SK-N-SH treated with all-trans-retinoic acid at 6 μM for 48 hours (cell line): ENCODE data around the gene TMEM18.

Experiments
- ATAC-seq: fragments of 200-7000 bp; cut with Tn5 transposase; 3 replicates; pipeline ENCODE4 v1.9.1; 2020; ENCODE audit warnings: mild to moderate bottlenecking, moderate library complexity
- BACH2 ChIP-seq: fragments of 250-450 bp; sonication (Bioruptor Pico); IDR thresholded peaks from 2 replicates; pipeline ENCODE4 v1.9.0; 2021; ENCODE audit warnings: mild to moderate bottlenecking, borderline replicate concordance
- CREB5 ChIP-seq: fragments of 250-450 bp; sonication (Bioruptor Pico); IDR thresholded peaks from 2 replicates; pipeline ENCODE4 v1.5.1; 2020; ENCODE audit warnings: low read depth, mild to moderate bottlenecking, moderate library complexity
- CSDC2 ChIP-seq: fragments of 250-450 bp; sonication (Bioruptor Pico); IDR thresholded peaks from 2 replicates; pipeline ENCODE4 v1.5.0; 2020; ENCODE audit warnings: mild to moderate bottlenecking, moderate library complexity
- CSRNP3 ChIP-seq: fragments of 250-450 bp; sonication (Bioruptor Pico); IDR thresholded peaks from 2 replicates; pipeline ENCODE4 v1.5.1; 2021; ENCODE audit warnings: mild to moderate bottlenecking, moderate library complexity
- ESRRG ChIP-seq: fragments of 250-450 bp; sonication (Bioruptor Pico); IDR thresholded peaks from 2 replicates; pipeline ENCODE4 v1.6.1; 2021; ENCODE audit warnings: mild to moderate bottlenecking
- GLIS3 ChIP-seq: fragments of 250-450 bp; sonication (Bioruptor Pico); IDR thresholded peaks from 2 replicates; pipeline ENCODE4 v1.5.0; 2020; ENCODE audit warnings: mild to moderate bottlenecking, moderate library complexity
- OSR1 ChIP-seq: fragments of 250-450 bp; sonication (Bioruptor Pico); IDR thresholded peaks from 2 replicates; pipeline ENCODE4 v1.8.0; 2022; ENCODE audit warnings: moderate library complexity, mild to moderate bottlenecking, inconsistent platforms
- SNAI2 ChIP-seq: fragments of 250-450 bp; sonication (Bioruptor Pico); IDR thresholded peaks from 2 replicates; pipeline ENCODE4 v1.5.0; 2020; ENCODE audit warnings: mild to moderate bottlenecking, moderate library complexity
- TCF4 ChIP-seq: fragments of 250-450 bp; sonication (Bioruptor Pico); IDR thresholded peaks from 2 replicates; pipeline ENCODE4 v1.8.0; 2021; ENCODE audit warnings: mild to moderate bottlenecking, moderate library complexity, borderline replicate concordance
- TOX ChIP-seq: fragments of 250-450 bp; sonication (Bioruptor Pico); IDR thresholded peaks from 2 replicates; pipeline ENCODE4 v1.8.0; 2021; ENCODE audit warnings: mild to moderate bottlenecking, moderate library complexity, borderline replicate concordance
- ZFP3 ChIP-seq: fragments of 250-450 bp; sonication (Bioruptor Pico); IDR thresholded peaks from 2 replicates; pipeline ENCODE4 v1.5.0; 2020; ENCODE audit warnings: mild to moderate bottlenecking, moderate library complexity
- ZFP30 ChIP-seq: fragments of 450-650 bp; formaldehyde crosslinking; IDR thresholded peaks from 2 replicates; pipeline ENCODE4 v1.5.0; 2022; ENCODE audit warnings: mild to moderate bottlenecking, moderate library complexity
- ZNF70 ChIP-seq: fragments of 450-650 bp; formaldehyde crosslinking; IDR thresholded peaks from 2 replicates; pipeline ENCODE4 v1.5.0; 2020; ENCODE audit warnings: mild to moderate bottlenecking, moderate library complexity
- TF ChIP-seq, protein P1 (sequence below): fragments of 250-450 bp; sonication (Bioruptor Pico); IDR thresholded peaks from 2 replicates; pipeline ENCODE4 v1.8.0; 2021; ENCODE audit warnings: low read depth, mild to moderate bottlenecking, moderate library complexity, borderline replicate concordance
- TF ChIP-seq, protein P2 (sequence below): fragments of 250-450 bp; sonication (Bioruptor Pico); IDR thresholded peaks from 2 replicates; pipeline ENCODE4 v1.5.0; 2020; ENCODE audit warnings: mild to moderate bottlenecking, moderate library complexity

TMEM18 gene

DNA sequence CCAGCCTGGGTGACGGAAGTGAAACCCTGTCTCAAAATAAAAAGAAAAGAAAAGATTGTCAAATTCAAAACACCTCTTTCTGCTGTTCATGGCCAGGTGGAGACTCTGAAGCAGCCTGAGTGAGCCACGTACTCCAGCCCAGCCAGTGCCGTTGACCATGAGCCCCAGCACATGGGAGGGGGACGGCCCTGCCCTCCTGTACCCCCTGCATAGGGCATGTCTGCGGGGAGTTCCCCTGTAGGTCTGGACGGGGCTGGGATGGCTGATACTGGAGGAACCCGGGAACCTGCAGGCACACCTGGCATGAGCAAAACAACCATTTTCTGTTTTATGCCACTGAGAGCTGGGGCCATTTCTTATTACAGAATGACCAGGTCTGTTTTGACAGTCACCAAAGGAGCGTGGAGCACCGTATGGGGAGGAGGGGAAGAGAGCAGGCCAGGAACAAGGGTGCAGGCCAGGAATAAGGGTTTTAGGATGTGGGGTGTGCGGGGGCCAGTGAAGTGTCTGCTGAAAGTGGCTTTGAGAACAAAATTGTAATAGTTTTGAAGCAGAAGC, 30.1 kb downstream of the TMEM18 start:
- ATAC-seq, result no peak
- no peak for TF ChIP-seq TOX (CRISPR knock-in tag)
- TF ChIP-seq CSDC2 (CRISPR knock-in tag), result no peak
- TF ChIP-seq, protein P1, sequence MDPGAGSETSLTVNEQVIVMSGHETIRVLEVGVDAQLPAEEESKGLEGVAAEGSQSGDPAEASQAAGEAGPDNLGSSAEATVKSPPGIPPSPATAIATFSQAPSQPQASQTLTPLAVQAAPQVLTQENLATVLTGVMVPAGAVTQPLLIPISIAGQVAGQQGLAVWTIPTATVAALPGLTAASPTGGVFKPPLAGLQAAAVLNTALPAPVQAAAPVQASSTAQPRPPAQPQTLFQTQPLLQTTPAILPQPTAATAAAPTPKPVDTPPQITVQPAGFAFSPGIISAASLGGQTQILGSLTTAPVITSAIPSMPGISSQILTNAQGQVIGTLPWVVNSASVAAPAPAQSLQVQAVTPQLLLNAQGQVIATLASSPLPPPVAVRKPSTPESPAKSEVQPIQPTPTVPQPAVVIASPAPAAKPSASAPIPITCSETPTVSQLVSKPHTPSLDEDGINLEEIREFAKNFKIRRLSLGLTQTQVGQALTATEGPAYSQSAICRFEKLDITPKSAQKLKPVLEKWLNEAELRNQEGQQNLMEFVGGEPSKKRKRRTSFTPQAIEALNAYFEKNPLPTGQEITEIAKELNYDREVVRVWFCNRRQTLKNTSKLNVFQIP (CRISPR knock-in tag), result no peak
- no peak for TF ChIP-seq ESRRG (CRISPR knock-in tag)
- TF ChIP-seq ZFP3 (CRISPR knock-in tag), result no peak
- no peak for TF ChIP-seq CREB5 (CRISPR knock-in tag)

- no peak for ATAC-seq
- no peak for TF ChIP-seq TCF4 (CRISPR knock-in tag)
- no peak for TF ChIP-seq ZNF70
- TF ChIP-seq, all 23 proteins: peak for 0
Observed at GRCh38 chr2:644871-645270, 32.3 kb downstream of the TMEM18 start.

GRCh38 chr2:643761-644160, 33.4 kb downstream of the TMEM18 start:
- TF ChIP-seq CSRNP3 (CRISPR knock-in tag) (no peak), SNAI2 (no peak), ZFP3 (CRISPR knock-in tag) (no peak), TOX (CRISPR knock-in tag) (no peak), BACH2 (CRISPR knock-in tag) (no peak), CSDC2 (CRISPR knock-in tag) (no peak), ZFP30 (CRISPR knock-in tag) (no peak), GLIS3 (CRISPR knock-in tag) (no peak)
- TF ChIP-seq, protein P2, sequence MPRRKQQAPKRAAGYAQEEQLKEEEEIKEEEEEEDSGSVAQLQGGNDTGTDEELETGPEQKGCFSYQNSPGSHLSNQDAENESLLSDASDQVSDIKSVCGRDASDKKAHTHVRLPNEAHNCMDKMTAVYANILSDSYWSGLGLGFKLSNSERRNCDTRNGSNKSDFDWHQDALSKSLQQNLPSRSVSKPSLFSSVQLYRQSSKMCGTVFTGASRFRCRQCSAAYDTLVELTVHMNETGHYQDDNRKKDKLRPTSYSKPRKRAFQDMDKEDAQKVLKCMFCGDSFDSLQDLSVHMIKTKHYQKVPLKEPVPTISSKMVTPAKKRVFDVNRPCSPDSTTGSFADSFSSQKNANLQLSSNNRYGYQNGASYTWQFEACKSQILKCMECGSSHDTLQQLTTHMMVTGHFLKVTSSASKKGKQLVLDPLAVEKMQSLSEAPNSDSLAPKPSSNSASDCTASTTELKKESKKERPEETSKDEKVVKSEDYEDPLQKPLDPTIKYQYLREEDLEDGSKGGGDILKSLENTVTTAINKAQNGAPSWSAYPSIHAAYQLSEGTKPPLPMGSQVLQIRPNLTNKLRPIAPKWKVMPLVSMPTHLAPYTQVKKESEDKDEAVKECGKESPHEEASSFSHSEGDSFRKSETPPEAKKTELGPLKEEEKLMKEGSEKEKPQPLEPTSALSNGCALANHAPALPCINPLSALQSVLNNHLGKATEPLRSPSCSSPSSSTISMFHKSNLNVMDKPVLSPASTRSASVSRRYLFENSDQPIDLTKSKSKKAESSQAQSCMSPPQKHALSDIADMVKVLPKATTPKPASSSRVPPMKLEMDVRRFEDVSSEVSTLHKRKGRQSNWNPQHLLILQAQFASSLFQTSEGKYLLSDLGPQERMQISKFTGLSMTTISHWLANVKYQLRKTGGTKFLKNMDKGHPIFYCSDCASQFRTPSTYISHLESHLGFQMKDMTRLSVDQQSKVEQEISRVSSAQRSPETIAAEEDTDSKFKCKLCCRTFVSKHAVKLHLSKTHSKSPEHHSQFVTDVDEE (CRISPR knock-in tag), result no peak
- TF ChIP-seq, protein P1 (CRISPR knock-in tag), result no peak
- no peak for ATAC-seq

DNA sequence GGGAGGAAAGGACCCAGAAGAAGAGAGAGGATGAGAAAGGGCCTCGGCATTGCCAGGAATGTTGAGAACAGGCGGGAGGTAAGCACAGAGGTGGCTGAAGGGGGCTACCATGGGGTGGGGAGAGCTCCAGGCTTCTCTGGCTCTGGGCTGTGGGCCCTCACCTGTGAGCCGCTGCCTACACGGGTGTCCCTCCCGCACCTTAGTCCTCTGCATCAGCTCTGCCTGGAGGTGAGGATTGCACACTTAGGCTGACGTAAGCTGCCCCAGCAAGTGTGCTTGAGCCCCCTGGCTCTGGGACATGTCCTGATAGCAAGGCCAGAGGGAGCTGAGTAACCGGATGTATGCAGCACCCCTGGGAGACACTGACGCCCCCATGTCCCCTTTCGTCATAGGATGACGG, 33.9 kb downstream of the TMEM18 start:
- no peak for TF ChIP-seq OSR1 (CRISPR knock-in tag)
- TF ChIP-seq, protein P2 (CRISPR knock-in tag), result no peak
- ATAC-seq, result no peak
